Kidney epithelial cell (primary cell): ENCODE data around the gene CLSTN2. TPM values are rescaled to one million over a fixed set of nuclear protein-coding genes. Genes with fewer than 3 reads are reported as not detected.

Experiments used
- DNase-seq: peaks from one replicate; pipeline ENCODE4 v3.0.0-alpha.2; 2010; ENCODE audit warnings: low read depth
- H3K27me3 ChIP-seq: 2 replicates; pipeline ENCODE4 v1.6.0; 2011; ENCODE audit warnings: low read length; ENCODE audit not compliant: control insufficient read depth, insufficient read depth
- H3K36me3 ChIP-seq: 2 replicates; pipeline ENCODE4 v1.5.1; 2011; ENCODE audit warnings: low read length; ENCODE audit not compliant: control insufficient read depth, insufficient read depth
- H3K4me3 ChIP-seq: 2 replicates; pipeline ENCODE4 v1.5.1; 2011; ENCODE audit warnings: low read depth, mild to moderate bottlenecking, control low read depth, low read length
- total RNA-seq: library from RNA; depleted of rRNA; stranded (reverse); fragments of >200 nt; gene quantifications from 2 replicates; pipeline ENCODE4 v1.2.3, GENCODE V29; 2015
- TF ChIP-seq, protein P1 (sequence below): IDR thresholded peaks from 2 replicates; pipeline ENCODE4 v1.5.1; 2011; ENCODE audit warnings: mild to moderate bottlenecking, moderate library complexity, low read length, control low read depth, inconsistent platforms; ENCODE audit not compliant: insufficient read depth, poor library complexity, severe bottlenecking

CLSTN2 gene
- total RNA-seq, 1 donor from 2014 or later: 10.9 TPM

DNA sequence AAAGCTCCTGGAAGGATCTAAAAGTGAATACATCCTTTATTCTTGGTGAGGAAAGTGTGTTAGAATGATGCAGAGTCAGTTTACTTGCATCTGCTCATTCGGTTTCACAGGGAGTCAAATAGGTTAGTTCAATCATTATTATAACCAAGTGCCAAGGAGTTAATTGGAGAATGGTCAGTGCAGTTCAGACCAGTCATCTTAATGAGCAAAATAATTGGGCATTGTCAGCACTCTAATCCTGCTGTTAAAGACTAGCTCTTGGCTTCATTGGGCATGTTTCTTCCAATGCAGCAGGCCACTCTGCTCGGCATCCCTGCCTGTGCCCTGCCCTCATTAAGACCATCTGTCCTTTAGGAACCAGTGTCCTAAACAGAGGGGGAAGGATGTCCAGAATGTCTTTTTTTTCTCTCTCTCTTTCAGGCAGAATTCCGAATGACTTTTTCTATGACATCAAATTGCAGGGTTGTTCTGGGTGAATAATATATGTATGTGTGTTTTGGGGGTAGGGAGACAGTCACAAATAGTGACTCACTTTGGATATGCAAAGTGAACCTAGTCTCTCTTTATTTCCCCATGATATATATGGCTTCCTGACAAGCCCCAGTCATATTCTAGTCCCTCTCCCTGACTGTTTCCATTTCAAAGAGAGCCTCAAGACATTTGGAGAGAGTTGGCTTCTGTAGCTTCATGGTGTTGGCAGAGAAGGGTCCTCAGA lies 537.5 kb downstream of the CLSTN2 start:
- H3K4me3 ChIP-seq: no peak overlapping the region
- DNase-seq: no peak
- no peaks in the 10 kb centered on the region for H3K27me3 ChIP-seq
- TF ChIP-seq, protein P1, sequence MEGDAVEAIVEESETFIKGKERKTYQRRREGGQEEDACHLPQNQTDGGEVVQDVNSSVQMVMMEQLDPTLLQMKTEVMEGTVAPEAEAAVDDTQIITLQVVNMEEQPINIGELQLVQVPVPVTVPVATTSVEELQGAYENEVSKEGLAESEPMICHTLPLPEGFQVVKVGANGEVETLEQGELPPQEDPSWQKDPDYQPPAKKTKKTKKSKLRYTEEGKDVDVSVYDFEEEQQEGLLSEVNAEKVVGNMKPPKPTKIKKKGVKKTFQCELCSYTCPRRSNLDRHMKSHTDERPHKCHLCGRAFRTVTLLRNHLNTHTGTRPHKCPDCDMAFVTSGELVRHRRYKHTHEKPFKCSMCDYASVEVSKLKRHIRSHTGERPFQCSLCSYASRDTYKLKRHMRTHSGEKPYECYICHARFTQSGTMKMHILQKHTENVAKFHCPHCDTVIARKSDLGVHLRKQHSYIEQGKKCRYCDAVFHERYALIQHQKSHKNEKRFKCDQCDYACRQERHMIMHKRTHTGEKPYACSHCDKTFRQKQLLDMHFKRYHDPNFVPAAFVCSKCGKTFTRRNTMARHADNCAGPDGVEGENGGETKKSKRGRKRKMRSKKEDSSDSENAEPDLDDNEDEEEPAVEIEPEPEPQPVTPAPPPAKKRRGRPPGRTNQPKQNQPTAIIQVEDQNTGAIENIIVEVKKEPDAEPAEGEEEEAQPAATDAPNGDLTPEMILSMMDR: no peak
- H3K36me3 ChIP-seq: no peaks in the 10 kb centered on the region

DNA sequence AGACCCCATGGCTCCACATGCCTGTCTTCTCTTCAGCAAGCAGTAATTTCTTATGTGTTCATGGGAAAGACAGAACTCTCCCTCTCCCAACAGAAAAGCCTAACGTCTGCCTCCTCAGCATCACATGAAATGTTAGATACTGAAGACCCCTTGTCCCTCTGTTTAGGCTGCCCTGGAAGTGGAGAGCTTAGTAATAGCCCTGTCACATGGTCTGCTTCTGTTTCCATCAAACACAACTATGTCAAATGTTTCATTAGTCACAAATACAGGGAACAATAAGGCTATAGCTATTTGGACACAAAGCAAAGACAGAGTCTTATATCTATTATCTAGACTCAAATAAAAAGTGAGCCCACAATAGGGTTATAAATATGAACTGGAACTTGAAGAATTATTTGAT lies 552.6 kb downstream of the CLSTN2 start:
- TF ChIP-seq, protein P1: no peak
- no peak for DNase-seq
- Histone ChIP-seq H3K4me3 (no peak overlapping the region), H3K36me3 (no peaks in the 10 kb centered on the region), H3K27me3 (no peaks in the 10 kb centered on the region)

DNA sequence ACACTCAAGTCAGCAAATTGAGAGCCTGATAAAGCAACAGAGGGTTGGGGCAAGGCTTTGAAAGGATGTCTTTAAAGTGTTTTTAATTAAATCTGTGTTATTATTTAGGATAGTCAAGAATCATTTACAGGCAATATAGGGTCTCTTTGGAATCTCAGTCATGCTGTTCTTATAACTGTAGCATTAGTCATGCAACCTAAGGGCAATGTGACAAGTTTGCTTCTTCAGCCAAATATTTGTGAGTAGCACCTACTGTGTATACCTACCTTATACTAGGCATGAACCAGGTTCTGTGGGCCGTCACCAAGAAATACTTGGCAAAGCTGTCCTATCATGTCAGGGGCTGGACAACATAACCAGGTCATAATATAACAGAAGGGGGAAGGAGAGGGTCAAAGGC lies 558.3 kb downstream of the CLSTN2 start:
- H3K36me3 ChIP-seq: no peaks in the 10 kb centered on the region
- TF ChIP-seq, protein P1: no peak
- no peak for DNase-seq
- H3K27me3 ChIP-seq: no peaks in the 10 kb centered on the region
- no peak overlapping the region for H3K4me3 ChIP-seq

DNA sequence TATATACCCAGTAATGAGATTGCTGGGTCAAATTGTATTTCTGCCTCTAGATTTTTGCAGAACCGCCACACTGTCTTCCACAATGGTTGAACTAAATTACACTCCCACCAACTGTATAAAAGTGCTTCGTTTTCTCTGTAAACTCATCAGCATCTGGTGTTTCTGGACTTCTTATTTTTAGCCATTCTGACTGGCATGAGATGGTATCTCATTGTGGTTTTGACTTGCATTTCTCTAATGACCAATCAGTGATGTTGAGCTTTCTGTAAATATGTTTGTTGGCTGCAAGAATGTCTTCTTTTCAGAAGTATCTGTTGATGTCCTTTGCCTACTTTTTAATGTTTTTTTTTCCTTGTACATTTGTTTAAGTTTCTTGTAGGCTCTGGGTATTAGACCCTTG lies 560.0 kb downstream of the CLSTN2 start:
- Histone ChIP-seq H3K36me3 (no peaks in the 10 kb centered on the region), H3K4me3 (no peak overlapping the region), H3K27me3 (no peaks in the 10 kb centered on the region)
- TF ChIP-seq, protein P1: no peak
- DNase-seq: no peak

DNA sequence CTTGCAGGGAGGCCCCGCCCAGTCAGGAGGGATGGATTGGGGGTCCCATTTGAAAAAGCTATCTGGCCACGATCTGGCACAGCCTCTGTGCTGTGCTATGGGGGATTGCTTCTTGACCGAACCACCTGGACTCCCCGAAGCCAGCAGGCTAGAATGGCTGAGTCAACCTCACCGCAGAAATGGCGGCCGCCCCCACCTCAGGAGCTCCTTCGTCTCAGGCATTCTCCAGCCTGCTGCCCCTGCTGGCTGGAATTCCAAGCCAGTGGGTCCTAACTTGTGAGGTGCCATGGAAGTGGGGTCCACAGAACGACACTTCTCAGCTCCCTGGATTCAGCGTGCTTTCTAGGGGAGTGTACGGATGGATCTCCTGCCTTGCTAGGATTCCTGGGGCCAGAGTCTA lies 562.3 kb downstream of the CLSTN2 start:
- DNase-seq: no peak
- no peaks in the 10 kb centered on the region for H3K27me3 ChIP-seq
- no peaks in the 10 kb centered on the region for H3K36me3 ChIP-seq
- TF ChIP-seq, protein P1: no peak
- no peak overlapping the region for H3K4me3 ChIP-seq
